Testis (tissue), 3 donors: ENCODE measurements around the gene ARHGEF2. TPM values are rescaled to one million over a fixed set of nuclear protein-coding genes. Genes with fewer than 3 reads are reported as not detected.

Source experiments
- DNase-seq: peaks from one replicate; pipeline ENCODE4 v3.0.0-alpha.2; 2019
- H3K27ac ChIP-seq, 2 donors: fragments of 200-600 bp; sonication (generic); one replicate each; pipeline ENCODE4 v1.5.1; 2019
- H3K27me3 ChIP-seq: fragments of 200-600 bp; sonication (generic); one replicate; pipeline ENCODE4 v1.5.1; 2019
- H3K36me3 ChIP-seq: fragments of 200-600 bp; sonication (generic); one replicate; pipeline ENCODE4 v1.5.1; 2017; ENCODE audit warnings: low read depth; ENCODE audit errors: missing control alignments
- H3K4me1 ChIP-seq: fragments of 200-600 bp; sonication (generic); one replicate; pipeline ENCODE4 v1.5.1; 2019
- H3K4me3 ChIP-seq, 2 donors: fragments of 200-600 bp; sonication (generic); one replicate each; pipeline ENCODE4 v1.5.1; 2017 to 2019
- H3K9me3 ChIP-seq: fragments of 200-600 bp; sonication (generic); one replicate; pipeline ENCODE4 v1.5.1; 2017
- CTCF ChIP-seq, 3 experiments: fragments of 450-650 bp in 2 of 3; fragments of 200-600 bp in 1 of 3; sonication (generic) in 1 of 3; IDR thresholded peaks; one replicate each; pipeline ENCODE4 v1.5.1; 2016 to 2019; ENCODE audit warnings: antibody characterized with exemption in 3 of 3, mild to moderate bottlenecking in 2 of 3, moderate library complexity in 1 of 3
- POLR2A ChIP-seq: fragments of 450-650 bp; IDR thresholded peaks from one replicate; pipeline ENCODE4 v1.6.1; 2017; ENCODE audit warnings: antibody characterized with exemption, mild to moderate bottlenecking, moderate library complexity
- WGBS, 2 donors: methylation state at CpG; one replicate each; pipeline ENCODE4 v1.1.5; 2018; 5-methylcytosine and 5-hydroxymethylcytosine counted together
- intact Hi-C: fragments of 100-400 bp; cut with DNase I; formaldehyde crosslinking; loops from one replicate; pipeline ENCODE4 v1.15.1; 2023; ENCODE audit warnings: low total_unique reads
- polyA plus RNA-seq: library from polyadenylated mRNA; stranded (reverse); fragments of 350-450 nt; fragmentation: Illumina TruSeq; extraction: RNeasy Lipid Tissue Mini Kit (QIAGEN cat#74804); gene quantifications from one replicate; pipeline ENCODE4 v1.2.3, GENCODE V29; 2014; ENCODE audit warnings: low read depth, low replicate concordance; ENCODE audit not compliant: insufficient read depth
- total RNA-seq, 2 donors: library from RNA; depleted of rRNA; stranded (reverse); fragments of >200 nt; gene quantifications; one replicate each; pipeline ENCODE4 v1.2.3, GENCODE V29; 2016

ARHGEF2 gene
- total and polyA plus RNA-seq, 3 donors from 2014 or later, result 56.6 to 124 (median 88.8) TPM

DNA sequence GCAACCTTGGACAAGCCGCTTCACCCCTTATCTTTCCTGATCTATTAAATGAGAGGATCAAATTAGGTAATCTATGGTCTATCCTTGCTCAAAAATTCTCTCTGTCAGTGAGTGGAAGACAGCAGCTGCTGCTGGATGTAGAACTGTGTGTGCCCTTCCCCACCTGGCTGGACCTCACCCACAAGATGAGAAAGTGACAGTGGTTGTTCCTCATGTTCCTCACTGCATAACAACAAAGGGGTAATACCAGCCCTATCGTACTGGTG lies 25.5 kb upstream of the ARHGEF2 start:
- no peak overlapping the region for H3K4me3 ChIP-seq
- no peak for TF ChIP-seq POLR2A
- TF ChIP-seq CTCF (IDR thresholded peaks at IDR 0.05), result no peak
- H3K27me3 ChIP-seq, result no peaks in the 10 kb centered on the region
- H3K9me3 ChIP-seq, result no peaks in the 10 kb centered on the region
- no peaks in the 10 kb centered on the region for H3K36me3 ChIP-seq
- 44 to 45% methylated on average over 2 of the region's 2 CpGs for WGBS, 2 donors
- H3K27ac ChIP-seq, result no peak overlapping the region
- peaks cover 25% of the 10 kb centered on the region for H3K4me1 ChIP-seq
- DNase-seq, result no peak
- intact Hi-C loops, result no loop called here

DNA sequence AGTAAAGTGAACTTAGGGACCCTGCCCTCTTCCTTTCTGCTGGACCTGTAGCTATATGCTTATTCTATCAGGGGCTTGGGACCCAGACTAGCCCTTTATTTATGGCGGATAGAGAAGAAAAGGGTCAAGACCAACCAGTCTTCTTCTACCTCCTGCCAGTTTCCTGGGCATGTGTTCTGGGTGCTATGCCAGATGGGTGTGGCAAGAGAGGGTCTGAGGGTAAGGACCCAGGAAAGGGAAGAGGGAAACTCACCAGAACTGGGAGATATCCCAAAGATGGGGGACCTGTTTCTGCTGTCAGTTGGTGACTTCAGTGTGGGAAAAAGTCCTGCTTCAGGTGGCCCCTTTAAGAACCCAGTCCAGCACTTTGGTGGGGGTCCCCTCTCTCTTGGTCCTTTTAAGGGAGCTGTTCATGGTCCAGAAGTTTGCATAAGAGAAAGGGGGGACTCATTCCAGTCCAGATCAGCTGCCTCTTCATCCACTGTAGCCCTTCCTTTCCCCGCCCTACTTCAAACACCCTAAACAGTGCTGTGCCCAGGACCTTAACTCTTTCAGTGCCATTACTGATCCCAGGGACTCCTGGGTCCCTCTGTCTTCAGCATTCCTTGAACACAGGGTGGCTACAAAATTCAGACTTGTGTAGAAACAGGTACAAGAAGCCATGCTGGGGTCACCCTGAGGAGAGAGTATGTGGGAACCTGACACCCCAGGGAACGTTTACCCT lies 24.0 kb upstream of the ARHGEF2 start:
- intact Hi-C loops, result no loop called here
- TF ChIP-seq CTCF (IDR thresholded peaks at IDR 0.05) (no peak), POLR2A (no peak)
- Histone ChIP-seq H3K27me3 (no peaks in the 10 kb centered on the region), H3K9me3 (no peaks in the 10 kb centered on the region), H3K4me3 (no peak overlapping the region), H3K4me1 (peaks cover 25% of the 10 kb centered on the region), H3K27ac (no peak overlapping the region), H3K36me3 (no peaks in the 10 kb centered on the region)
- 76 to 87% methylated on average over 3 of the region's 3 CpGs for WGBS, 2 donors
- DNase-seq, result no peak

GRCh38 chr1:156001662-156002171 lies 23.4 kb upstream of the ARHGEF2 start:
- intact Hi-C loops, result no loop called here
- no peak for TF ChIP-seq POLR2A
- TF ChIP-seq CTCF (IDR thresholded peaks at IDR 0.05), result no peak
- 39 to 55% methylated on average over 4 of the region's 4 CpGs for WGBS, 2 donors
- peaks cover 25% of the 10 kb centered on the region for H3K4me1 ChIP-seq
- peak overlapping the region in 1 of 2 donors; percentile 8 for H3K27ac ChIP-seq
- H3K27me3 ChIP-seq, result no peaks in the 10 kb centered on the region
- DNase-seq, result no peak
- H3K4me3 ChIP-seq, result no peak overlapping the region
- no peaks in the 10 kb centered on the region for H3K36me3 ChIP-seq
- no peaks in the 10 kb centered on the region for H3K9me3 ChIP-seq

DNA sequence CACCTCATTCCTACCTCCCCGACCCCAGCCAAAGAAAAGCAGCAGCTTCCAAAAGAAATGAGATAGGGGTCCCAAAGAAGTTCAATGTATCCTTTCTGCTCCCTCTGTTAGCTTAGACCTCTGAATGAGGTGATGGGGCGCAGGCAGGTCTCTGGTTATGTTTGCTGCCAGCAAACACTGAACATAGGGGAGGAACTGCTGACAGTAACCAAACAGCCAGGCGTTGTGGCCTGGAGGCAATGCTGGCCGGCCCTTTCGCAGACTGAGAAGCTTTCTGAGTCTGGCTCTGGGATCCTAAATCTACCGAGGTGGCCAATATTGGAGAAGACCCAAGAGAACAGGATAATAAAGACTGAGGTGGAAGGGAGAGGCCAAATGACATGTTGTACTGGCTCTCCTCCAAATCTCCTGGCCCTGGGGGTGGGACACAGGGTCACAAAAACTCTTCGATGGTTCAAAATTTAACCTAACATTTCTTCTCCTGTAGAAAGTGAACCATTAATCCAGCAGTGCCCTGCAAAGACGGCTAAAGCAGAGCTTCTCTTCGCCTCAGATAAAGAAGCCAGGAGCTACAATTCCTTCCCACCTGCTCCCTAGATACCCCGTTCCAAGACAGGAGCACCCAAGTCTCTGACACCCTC lies 22.8 kb upstream of the ARHGEF2 start:
- intact Hi-C loops, result no loop called here
- H3K4me1 ChIP-seq, result peaks cover 25% of the 10 kb centered on the region
- WGBS, 2 donors, result 41 to 56% methylated on average over 10 of the region's 10 CpGs
- no peak for DNase-seq
- no peaks in the 10 kb centered on the region for H3K9me3 ChIP-seq
- H3K27ac ChIP-seq, result peak overlapping the region in 1 of 2 donors; percentile 8
- H3K36me3 ChIP-seq, result no peaks in the 10 kb centered on the region
- no peaks in the 10 kb centered on the region for H3K27me3 ChIP-seq
- H3K4me3 ChIP-seq, result no peak overlapping the region
- TF ChIP-seq POLR2A, result no peak
- TF ChIP-seq CTCF (IDR thresholded peaks at IDR 0.05), result no peak
